Pancreas (tissue), 10 donors: ENCODE results near the gene THAP8. TPM values are rescaled to one million over a fixed set of nuclear protein-coding genes. Genes with fewer than 3 reads are reported as not detected.

Experiments
- ATAC-seq, 4 donors: fragments of 200-7000 bp; cut with Tn5 transposase; one replicate each; pipeline versions ENCODE4 v1.8.0 to v1.9.1; 2020; ENCODE audit warnings: mild to moderate bottlenecking in 4 of 4, moderate library complexity in 4 of 4
- DNase-seq, 6 donors: peaks; one replicate each; pipeline ENCODE4 v3.0.0-alpha.2; 2020
- FAIRE-seq: peaks from 2 replicates; lab custom pipeline; 2012; peaks lifted over from hg19 to GRCh38; lab: Jason Lieb, UNC
- H3K27ac ChIP-seq, 4 donors: fragments of 200-600 bp; sonication (generic); 1 replicate in 3 of 4; 2 replicates in 1 of 4; pipeline versions ENCODE4 v1.5.0 to v1.8.0; 2020
- H3K27me3 ChIP-seq, 4 donors: fragments of 200-600 bp; one replicate each; pipeline ENCODE4 v1.8.0; 2021
- H3K36me3 ChIP-seq, 3 donors: fragments of 200-600 bp; sonication (generic) in 1 of 3; one replicate each; pipeline versions ENCODE4 v1.5.0 to v1.8.0; 2020 to 2021
- H3K4me1 ChIP-seq, 3 donors: fragments of 200-600 bp; one replicate each; pipeline ENCODE4 v1.8.0; 2021
- H3K4me3 ChIP-seq, 4 donors: fragments of 200-600 bp; sonication (generic) in 2 of 4; one replicate each; pipeline versions ENCODE4 v1.5.0 to v1.8.0; 2020 to 2021
- H3K9me3 ChIP-seq, 4 donors: fragments of 200-600 bp; one replicate each; pipeline ENCODE4 v1.8.0; 2021
- WGBS, 2 donors: extraction: QIAGEN DNeasy Blood & Tissue Kit; methylation state at CpG; one replicate each; pipeline ENCODE4 v1.1.7; 2013; 5-methylcytosine and 5-hydroxymethylcytosine counted together
- intact Hi-C, 3 donors: fragments of 100-400 bp; cut with DNase I; formaldehyde crosslinking; loops; one replicate each; pipeline versions ENCODE4 v1.11.1 to v1.14.2; 2022
- polyA plus RNA-seq, 2 donors: library from polyadenylated mRNA; stranded (reverse); fragments of 200-250 nt; gene quantifications; one replicate each; pipeline ENCODE4 v1.2.3, GENCODE V29; 2013
- total RNA-seq, 6 donors: library from RNA; stranded (reverse); fragmentation: NEBNext Ultra II Directional in 4 of 6; extraction: Animal tissue kit (Norgen Biotek cat#: 25700) in 4 of 6; gene quantifications; one replicate each; pipeline versions ENCODE4 v1.2.1 to v1.2.4, GENCODE V29; 2021 to 2023
- TF ChIP-seq, protein P1 (sequence below), 4 donors: fragments of 200-600 bp; sonication (generic) in 3 of 4; IDR thresholded peaks; one replicate each; pipeline versions ENCODE4 v1.5.0 to v1.8.0; 2021; ENCODE audit warnings: antibody characterized with exemption in 4 of 4
- donor health status: healthy with polysubstance abuse.
- donor health status: DM: no; HTN: no; CAD: no; lungs with moderate emphysema.
- donor health status: DM: no; HTN: no; CAD: no.
- donor health status: control.
- donor health status: control.
- donor health status: Bipolar disorder and iron deficiency.
- donor health status: DM: yes; HTN: yes; CAD: no.
- donor health status: DM: no; HTN: no; CAD: no.
- donor health status: DM: no; HTN: no; CAD: no.
- donor health status: DM: yes; HTN: yes; CAD: no.

The THAP8 gene
- total and polyA plus RNA-seq, 8 donors, result 0.88 to 3.2 (median 2.3) TPM

GRCh38 chr19:36014012-36014924, 39.8 kb downstream of the THAP8 start, which contains the start of gene ALKBH6:
Gene ALKBH6 (minus strand): TSS chr19:36014213. CDS start chr19:36013397, 816 bp downstream.
- intact Hi-C loops, result no loop called here
- DNase-seq (peak; percentile 98 to 100 (median 99)), ATAC-seq (peak; percentile 96 to 99 (median 98)), FAIRE-seq (peak; percentile 98)
- Histone ChIP-seq H3K9me3 (no peaks in the 10 kb centered on the region), H3K4me1 (peaks cover 0 to 4% (median 0%) of the 10 kb centered on the region in 3 donors), H3K4me3 (peak within 1 kb of the TSS; percentile 38 to 62 (median 48)), H3K27ac (peak within 1 kb of the TSS in 2 of 4 donors; percentile 2 to 72), H3K27me3 (no peaks in the 10 kb centered on the region), H3K36me3 (no peaks in the 10 kb centered on the region)
- TF ChIP-seq, protein P1, sequence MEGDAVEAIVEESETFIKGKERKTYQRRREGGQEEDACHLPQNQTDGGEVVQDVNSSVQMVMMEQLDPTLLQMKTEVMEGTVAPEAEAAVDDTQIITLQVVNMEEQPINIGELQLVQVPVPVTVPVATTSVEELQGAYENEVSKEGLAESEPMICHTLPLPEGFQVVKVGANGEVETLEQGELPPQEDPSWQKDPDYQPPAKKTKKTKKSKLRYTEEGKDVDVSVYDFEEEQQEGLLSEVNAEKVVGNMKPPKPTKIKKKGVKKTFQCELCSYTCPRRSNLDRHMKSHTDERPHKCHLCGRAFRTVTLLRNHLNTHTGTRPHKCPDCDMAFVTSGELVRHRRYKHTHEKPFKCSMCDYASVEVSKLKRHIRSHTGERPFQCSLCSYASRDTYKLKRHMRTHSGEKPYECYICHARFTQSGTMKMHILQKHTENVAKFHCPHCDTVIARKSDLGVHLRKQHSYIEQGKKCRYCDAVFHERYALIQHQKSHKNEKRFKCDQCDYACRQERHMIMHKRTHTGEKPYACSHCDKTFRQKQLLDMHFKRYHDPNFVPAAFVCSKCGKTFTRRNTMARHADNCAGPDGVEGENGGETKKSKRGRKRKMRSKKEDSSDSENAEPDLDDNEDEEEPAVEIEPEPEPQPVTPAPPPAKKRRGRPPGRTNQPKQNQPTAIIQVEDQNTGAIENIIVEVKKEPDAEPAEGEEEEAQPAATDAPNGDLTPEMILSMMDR (IDR thresholded peaks at IDR 0.05), result no peak
- WGBS, 2 donors, result 2 to 3% methylated on average over 42 of the region's 42 CpGs

DNA sequence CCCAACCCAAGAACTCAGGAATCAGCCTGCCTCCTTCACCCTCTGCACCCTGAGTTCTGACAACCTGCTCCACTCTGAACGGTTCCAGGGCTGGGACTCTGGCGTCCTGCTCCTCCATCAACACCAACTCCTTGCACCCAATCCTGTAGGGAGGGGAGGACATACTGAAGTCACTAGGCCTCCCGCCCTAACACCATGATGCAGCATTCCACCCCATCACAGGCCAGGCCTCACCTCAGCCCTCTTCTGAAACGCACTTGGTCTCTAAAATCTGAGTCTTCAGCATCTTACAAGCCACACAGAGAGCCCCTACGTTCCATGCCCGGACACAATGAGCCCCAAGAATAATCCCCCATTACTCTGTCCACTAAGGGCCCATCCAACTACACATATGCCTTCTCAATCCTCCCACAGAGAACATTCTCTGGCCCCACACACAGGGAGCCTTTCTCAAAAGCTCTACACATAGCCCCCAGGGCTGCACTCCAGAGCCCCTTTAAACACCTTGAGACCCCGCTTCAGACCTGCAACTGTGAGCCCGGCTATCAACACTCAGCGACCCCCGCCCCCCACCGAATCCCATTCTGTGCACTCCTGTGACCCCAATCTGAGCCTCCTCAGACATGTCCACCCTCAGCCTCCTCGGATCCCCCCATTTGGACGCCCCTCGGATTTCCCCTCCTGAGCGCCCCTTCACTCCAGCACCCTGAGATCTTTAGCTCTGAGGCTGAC, 40.6 kb downstream of the THAP8 start:
- no peak for FAIRE-seq
- no peak for ATAC-seq

DNA sequence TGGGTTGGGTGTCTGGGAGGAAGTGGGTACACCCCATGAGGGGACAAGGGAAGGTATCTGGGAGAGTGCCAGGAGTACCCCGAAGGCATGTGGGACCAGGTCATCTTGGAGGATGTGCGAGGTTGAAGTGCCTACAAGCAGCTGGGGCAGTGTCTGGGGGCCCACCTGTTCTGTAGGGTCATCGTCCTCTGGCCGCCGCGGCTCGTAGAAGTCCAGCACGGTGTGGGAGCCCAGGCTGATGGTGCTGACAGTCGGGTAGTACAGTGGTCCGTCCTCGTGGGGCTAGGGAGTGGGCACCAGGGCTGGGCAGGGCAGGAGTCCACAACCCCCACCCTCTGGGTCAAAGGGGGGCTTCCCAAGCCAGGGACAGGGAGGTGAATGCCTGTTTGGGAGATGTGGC, 43.7 kb downstream of the THAP8 start:
- Histone ChIP-seq H3K4me3 (no peak overlapping the region), H3K27ac (no peak overlapping the region), H3K36me3 (no peaks in the 10 kb centered on the region), H3K27me3 (no peaks in the 10 kb centered on the region), H3K4me1 (peaks cover 0 to 4% (median 4%) of the 10 kb centered on the region in 3 donors), H3K9me3 (no peaks in the 10 kb centered on the region)
- intact Hi-C loops, result no loop called here
- ATAC-seq (no peak), FAIRE-seq (no peak), DNase-seq (peak in 1 of 6 donors; percentile 73)
- 92 to 93% methylated on average over 11 of the region's 11 CpGs for WGBS, 2 donors
- TF ChIP-seq, protein P1 (IDR thresholded peaks at IDR 0.05), result no peak

More for the DNA sequence above, 40.6 kb downstream of the THAP8 start:
- intact Hi-C loops, result no loop called here
- Histone ChIP-seq H3K27ac (peak overlapping the region in 2 of 4 donors; percentile 2 to 72), H3K9me3 (no peaks in the 10 kb centered on the region), H3K4me1 (peaks cover 0 to 4% (median 4%) of the 10 kb centered on the region in 3 donors), H3K36me3 (no peaks in the 10 kb centered on the region), H3K27me3 (no peaks in the 10 kb centered on the region), H3K4me3 (peak overlapping the region; percentile 33 to 62 (median 48))
- TF ChIP-seq, protein P1 (IDR thresholded peaks at IDR 0.05), result no peak
- peak in 1 of 6 donors; percentile 25 for DNase-seq
- WGBS, 2 donors, result 26 to 31% methylated on average over 15 of the region's 15 CpGs

DNA sequence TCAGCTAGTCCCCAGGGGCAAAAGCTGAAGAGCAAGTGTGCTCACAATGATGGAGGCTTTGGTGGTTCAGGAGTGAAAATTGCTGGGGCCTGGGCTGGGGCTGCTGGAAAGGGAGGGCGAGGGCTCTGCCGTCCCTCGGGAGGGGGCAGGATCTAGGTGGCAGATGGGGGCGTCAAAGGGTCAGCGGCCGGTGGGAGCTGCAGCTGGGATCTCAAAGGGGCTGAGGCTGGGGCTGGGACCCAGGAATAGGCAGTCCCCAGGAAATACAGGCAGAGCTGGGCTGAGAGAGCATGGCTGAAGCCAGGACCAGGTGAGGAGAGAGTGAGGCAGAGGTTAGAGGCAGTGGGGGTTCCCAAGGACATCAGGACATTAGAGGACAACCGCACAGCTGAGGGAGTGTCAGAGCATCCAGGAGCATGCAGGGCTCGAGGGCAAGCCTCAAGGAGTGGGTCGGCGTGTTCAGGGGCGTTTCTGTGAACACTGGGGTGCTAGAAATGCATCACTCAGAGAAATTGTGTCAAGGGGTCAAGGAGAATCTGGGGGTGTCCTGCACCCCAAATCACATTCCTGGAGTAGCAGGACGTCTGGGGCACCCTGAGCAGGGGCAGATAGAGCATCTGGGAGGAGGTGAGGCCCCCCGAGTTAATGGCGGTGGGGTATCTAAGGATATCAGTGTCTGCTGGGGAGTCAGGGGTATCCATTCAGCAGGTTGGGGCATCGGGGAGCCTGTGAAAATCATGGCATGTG, 44.3 kb downstream of the THAP8 start:
- Histone ChIP-seq H3K4me3 (peak overlapping the region in 3 of 4 donors; percentile 18 to 45 (median 40)), H3K27ac (peak overlapping the region in 1 of 4 donors; percentile 55), H3K4me1 (peaks cover 0 to 4% (median 4%) of the 10 kb centered on the region in 3 donors), H3K9me3 (no peaks in the 10 kb centered on the region), H3K27me3 (no peaks in the 10 kb centered on the region), H3K36me3 (no peaks in the 10 kb centered on the region)
- DNase-seq (no peak), ATAC-seq (no peak), FAIRE-seq (no peak)
- 43 to 47% methylated on average over 15 of the region's 15 CpGs for WGBS, 2 donors
- TF ChIP-seq, protein P1 (IDR thresholded peaks at IDR 0.05), result no peak
- intact Hi-C loops, result no loop called here
